GM18907 (cell line): ENCODE data around the gene BARX2.

ENCODE experiments used
- ATAC-seq: cut with Tn5 transposase; IDR thresholded peaks from one replicate; pipeline ENCODE4 v1.9.1; 2021; ENCODE audit warnings: mild to moderate bottlenecking, moderate library complexity; ENCODE audit not compliant: unreplicated experiment

BARX2 gene

DNA sequence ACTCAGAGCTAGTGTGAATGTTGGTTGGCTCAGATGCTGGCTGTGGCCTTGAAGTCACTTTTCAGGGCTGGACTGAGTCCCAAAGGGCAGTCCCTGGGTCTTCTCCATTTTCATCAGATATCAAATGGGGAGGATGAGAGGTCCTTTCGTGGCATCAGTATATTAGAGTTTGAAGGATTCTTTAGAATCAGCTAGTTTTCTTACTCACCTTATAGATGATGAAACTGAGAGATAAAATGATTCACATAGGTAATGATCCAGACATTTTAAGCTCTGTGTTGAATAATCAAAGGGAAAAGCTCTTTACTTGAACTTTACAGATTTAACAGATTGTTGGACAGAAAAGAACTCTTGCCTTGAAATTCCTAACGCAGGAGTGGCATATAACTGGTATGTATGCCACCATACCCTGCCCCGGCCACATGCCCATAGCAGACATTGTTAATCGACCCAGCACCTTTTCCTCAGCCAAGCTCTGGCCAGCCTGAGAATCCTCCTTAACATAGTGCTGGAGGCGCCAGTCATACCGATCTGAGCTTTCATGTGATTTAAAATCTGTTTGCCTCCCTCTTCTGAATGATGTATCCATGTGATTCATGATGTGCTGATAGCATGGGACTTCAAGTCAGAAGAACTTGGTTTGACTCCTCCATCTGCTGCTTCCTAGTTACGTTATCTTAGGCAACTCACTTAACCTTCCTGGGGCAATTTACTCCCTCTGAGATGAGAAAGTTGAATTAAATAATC, 60.0 kb downstream of the BARX2 start:
- no peak for ATAC-seq

DNA sequence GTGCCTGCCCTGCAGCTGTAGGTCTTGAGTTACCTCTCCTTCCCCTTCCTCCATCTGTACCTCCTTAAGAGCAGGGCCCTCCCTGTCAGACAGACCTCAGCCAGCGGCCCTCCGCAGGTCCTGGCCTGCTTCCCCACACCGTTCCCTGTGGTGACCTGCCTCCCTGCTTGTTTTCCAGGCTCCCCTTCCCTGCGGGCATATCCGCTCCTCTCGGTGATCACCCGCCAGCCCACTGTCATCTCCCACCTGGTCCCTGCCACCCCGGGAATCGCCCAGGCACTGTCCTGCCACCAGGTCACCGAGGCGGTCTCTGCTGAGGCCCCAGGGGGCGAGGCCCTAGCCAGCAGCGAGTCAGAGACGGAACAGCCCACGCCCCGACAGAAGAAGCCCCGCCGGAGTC, 60.9 kb downstream of the BARX2 start:
- ATAC-seq = no peak

DNA sequence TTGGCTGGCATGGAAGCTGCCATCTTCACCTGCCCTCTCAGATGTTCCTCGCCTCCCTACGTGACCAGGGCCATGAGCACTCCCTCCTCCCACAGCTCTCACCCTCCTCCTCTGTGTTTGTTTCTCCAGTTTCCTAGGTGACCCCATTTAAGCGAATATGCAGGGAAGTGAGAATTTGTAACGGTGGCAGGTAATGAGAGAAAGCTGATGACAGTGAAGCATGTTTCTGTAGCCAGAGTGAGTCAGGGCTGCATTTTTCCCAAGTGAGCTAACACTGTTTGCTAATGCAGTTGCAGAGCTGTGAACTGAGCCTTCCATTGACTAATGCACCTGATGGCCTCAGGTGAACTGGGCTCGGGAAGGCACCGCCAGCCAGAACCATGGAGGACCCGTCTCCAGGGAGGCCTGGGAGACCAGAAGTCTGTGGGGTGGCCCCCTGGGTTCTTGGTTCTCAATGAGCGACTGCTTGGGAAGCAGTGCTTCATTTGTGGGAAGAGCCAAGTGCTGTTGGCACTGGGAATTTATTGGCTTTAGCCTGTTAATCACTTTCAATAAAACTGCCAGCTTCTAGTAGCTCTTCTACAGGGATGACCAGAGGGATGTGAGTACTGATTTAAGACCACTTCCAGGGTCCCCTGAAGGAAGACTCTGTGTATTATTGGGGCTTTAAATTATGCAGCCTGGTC, 64.5 kb downstream of the BARX2 start:
- ATAC-seq = no peak

- no peak for ATAC-seq
Observed at GRCh38 chr11:129442171-129442570, 66.5 kb downstream of the BARX2 start.

DNA sequence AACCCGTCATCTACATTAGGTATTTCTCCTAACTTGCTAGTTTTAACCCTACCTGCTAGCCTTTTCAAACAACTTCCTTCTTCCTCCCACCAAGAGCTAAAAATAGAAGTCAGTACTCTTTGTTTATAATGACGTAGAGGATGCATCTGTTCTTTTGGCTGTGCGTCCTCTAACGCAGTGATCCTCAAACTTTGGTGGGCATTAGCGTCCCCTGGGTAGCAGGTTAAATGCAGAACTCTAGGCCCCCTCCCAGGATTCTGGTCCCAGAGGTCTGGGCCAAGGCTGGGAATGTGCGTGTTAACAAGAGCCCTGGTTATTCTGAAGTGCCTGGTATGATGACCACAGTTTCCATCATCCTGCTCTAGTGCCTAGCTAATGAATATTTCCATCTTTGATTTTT, 67.6 kb downstream of the BARX2 start:
- ATAC-seq = no peak

DNA sequence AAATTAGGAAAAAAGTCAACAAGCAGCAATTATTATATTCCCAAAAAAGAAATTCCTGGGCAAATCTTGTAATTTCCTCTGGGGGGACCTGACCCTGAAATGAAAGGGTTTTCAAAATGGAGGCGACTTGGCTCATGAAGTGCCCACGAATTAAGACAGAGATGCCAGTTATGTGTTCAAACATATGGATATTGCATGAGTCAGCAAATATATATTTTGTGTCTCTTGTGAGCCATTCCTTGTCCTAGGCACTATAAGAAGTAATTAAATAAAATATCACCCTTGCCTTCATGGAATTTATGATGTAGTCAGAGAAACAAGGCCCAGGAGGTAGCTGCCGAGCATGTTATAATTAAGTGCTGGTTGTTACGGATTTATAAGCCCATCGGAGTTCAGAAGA, 68.6 kb downstream of the BARX2 start:
- no peak for ATAC-seq

DNA sequence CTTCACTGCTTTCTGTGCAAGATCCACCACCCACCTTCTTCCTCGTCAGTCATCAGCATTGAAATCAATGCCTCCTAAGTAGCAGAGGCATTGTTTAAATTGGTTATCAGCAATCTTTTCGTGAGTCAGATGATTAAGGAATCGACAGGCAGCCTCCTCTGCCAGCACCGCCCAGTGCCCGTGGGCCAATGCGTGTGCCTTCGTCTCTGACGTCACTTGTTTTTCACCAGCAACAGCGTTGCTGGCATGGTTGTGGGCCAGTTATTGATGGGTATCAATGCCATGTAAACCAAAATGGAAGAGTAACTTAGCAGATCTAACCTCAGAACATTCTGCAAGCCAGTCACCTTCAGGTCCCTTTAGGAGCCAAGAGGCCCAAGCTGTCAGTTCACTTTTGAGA, 69.6 kb downstream of the BARX2 start:
- ATAC-seq = no peak

GRCh38 chr11:129446572-129446971, 70.9 kb downstream of the BARX2 start:
- no peak for ATAC-seq

GRCh38 chr11:129447654-129448239, 72.1 kb downstream of the BARX2 start:
- no peak for ATAC-seq

- no peak for ATAC-seq
Observed at GRCh38 chr11:129451524-129451923, 75.9 kb downstream of the BARX2 start.

DNA sequence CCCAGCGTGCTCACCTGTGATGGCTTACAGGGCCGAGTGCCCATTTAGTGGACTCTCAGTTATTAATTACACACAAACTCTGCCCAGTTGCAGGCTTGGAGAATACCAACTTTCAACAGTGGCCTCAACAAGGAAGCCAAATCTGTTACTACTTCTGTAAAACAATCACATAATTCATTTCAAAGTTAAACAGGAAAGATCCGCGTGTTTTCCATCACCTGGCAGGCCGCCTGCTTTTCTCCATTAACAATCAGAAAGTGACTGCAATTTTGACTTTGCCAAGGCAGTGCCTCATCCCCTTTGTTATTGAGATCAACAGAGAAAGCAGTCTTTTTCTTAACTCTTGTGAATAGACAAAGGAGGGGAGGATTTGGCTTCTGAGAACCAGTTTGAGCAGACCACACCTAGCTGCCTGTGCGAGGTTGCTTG, 77.7 kb downstream of the BARX2 start:
- no peak for ATAC-seq

DNA sequence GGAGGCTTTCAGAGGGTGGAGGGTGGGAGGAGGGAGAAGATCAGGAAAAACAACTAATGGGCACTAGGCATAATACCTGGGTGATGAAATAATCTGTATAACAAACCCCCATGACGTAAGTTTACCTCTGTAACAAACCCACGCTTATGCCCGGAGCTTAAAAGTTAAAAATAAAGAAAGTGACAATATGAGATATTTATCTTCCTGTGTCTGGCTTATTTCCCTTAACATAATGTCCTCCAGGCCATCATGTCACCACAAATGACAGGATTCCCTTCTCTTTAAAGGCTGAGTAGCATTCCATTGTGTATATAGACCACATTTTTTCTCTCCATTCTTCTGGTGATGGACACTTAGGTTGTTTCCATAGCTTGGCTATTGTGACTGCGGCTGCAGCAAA, 79.5 kb downstream of the BARX2 start:
- no peak for ATAC-seq

DNA sequence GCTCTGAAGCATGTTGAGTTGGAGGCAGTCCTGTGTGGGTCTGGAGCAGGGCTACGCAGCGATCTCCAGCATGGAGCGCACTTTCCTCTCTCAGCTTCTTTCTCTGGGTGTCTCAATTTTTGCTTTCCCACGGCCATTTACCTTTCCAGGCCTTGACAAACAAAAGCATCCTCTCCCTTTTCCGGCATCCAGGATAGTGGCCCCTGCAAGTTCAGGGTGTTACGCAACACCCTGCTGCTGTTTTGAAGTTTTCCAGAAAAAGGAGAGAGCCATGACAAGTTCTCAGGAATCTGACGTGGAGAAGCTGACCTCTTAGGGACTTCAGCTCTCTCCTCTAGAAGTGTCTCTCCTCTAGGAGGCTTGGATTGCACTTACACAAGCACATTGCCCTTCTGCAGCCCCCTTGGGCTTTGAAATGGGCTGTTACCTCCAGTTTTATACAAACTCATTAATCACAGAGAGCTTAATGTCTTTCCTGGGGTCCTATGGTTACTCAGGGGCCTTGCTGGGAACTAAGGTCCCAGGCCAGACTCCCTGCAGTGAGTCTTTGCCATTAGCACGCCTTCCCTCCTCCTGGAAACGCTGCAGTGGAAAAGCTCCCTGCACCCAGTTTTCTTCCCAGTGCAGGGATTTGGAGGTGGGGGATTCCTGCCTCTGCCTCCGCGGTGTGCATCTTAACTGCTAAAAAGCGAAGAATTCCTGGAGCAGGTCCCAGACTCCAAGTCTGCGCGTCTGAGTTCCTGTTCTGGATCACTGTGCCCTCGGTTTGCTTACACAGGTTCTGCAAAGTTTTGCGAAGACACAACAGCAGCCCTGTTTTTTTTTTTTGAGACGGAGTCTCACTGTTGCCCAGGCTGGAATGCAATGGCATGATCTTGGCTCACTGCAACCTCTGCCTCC, 80.4 kb downstream of the BARX2 start:
- ATAC-seq = no peak

GRCh38 chr11:129457321-129457720, 81.7 kb downstream of the BARX2 start:
- no peak for ATAC-seq

DNA sequence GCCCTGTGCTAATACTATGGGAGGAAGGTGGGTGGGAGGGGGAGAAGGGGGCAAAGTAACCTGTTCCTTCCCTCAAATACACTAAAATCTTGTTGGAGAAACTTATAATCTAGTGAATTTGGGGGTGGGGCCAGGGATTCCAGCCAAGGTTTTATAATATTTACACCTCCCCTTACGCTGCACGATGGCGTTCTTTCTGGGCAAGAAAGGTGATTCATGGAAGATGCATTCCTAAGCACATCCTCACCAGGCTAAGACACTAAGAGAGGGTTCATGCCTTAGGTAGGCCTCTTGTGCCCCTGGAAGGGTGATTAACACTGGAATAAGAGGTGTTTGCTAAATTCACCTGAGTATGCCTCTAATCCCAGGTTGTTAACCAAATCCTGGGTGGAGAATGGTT, 82.6 kb downstream of the BARX2 start:
- no peak for ATAC-seq

- no peak for ATAC-seq
Observed at GRCh38 chr11:129458756-129459535, 83.3 kb downstream of the BARX2 start.

GRCh38 chr11:129460714-129461113, 85.1 kb downstream of the BARX2 start:
- ATAC-seq = no peak

DNA sequence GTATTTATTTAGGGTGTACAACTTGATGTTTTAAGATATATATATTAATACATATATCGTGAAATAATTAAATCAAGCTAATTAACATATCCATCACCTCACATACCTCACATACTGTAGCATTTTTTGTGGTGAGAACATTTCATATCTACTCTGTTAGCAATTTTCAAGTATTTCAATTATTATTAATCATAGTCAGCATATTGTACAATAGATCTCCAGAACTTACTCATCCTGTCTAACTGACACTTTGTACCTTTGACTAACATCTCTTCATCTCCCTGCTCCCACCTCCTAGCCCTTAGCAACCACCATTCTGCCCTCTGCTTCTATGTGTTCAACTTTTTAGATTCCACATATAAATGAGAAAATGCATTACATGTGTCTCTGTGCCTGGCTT, 108.4 kb downstream of the BARX2 start:
- no peak for ATAC-seq

DNA sequence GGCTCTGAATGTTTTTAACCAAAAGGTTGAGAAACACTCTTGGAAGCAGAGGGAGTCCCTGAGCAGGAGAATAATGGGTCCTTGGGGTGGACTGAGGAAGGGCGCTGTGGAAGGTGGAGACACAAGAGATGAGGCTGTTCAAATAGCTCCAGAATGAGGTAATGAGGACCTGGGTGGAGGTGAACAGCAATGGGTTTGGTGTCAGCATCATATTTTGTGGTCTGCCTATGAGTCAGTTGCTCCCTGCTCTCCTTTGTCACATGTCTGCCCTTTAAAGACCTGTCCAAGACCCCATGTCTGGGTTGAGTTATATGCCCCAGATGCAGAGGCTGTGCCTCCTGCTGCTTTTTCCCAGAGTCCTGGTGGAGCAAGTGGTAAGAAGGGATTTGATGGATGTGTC, 113.6 kb downstream of the BARX2 start:
- no peak for ATAC-seq

- no peak for ATAC-seq
Observed at GRCh38 chr11:129490004-129490403, 114.4 kb downstream of the BARX2 start.
